Caco-2 (cell line): ENCODE results near the gene CXXC4. TPM values are rescaled to one million over a fixed set of nuclear protein-coding genes. Genes with fewer than 3 reads are reported as not detected.

Experiments
- BruUV-seq: library from RNA; stranded (reverse); fragments of 400-500 nt; replicated peaks from 2 replicates; lab custom pipeline; 2021; lab: Mats Ljungman, UMichigan
- CTCF ChIA-PET: fragments of 300-600 bp; sonication (Branson Sonifier 250); formaldehyde crosslinking; loops from one replicate; lab custom pipeline; 2022; ENCODE audit warnings: antibody characterized with exemption; lab: Charles Lee
- POLR2A ChIA-PET: fragments of 300-600 bp; sonication (Branson Sonifier 250); formaldehyde crosslinking; loops from one replicate; lab custom pipeline; 2022; ENCODE audit warnings: antibody characterized with exemption; lab: Charles Lee
- DNase-seq, 2 experiments: peaks; one replicate each; pipeline versions ENCODE4 v3.0.0 to v3.0.0-alpha.2; 2020 to 2022
- H3K27me3 ChIP-seq: replicated peaks from 2 replicates; pipeline ENCODE4 v1.6.0; 2011; ENCODE audit warnings: low read length; ENCODE audit not compliant: control insufficient read depth, insufficient read depth
- H3K36me3 ChIP-seq: 2 replicates; pipeline ENCODE4 v1.5.1; 2011; ENCODE audit warnings: low read length; ENCODE audit not compliant: control insufficient read depth, insufficient read depth
- H3K4me1 ChIP-seq: fragments of 250-450 bp; sonication (Bioruptor Pico); 2 replicates; pipeline ENCODE4 v1.5.1; 2020; ENCODE audit warnings: mild to moderate bottlenecking
- H3K4me3 ChIP-seq: 2 replicates; pipeline ENCODE4 v1.5.1; 2011; ENCODE audit warnings: low read depth, mild to moderate bottlenecking, control low read depth, low read length
- H3K9me3 ChIP-seq: fragments of 250-450 bp; sonication (Bioruptor Pico); 2 replicates; pipeline ENCODE4 v1.5.1; 2020; ENCODE audit warnings: mild to moderate bottlenecking, moderate library complexity
- H3K27ac Mint-ChIP-seq: one replicate; pipeline ENCODE4 v1.8.0; 2022; ENCODE audit warnings: mixed read lengths; ENCODE audit not compliant: unreplicated experiment
- H3K27me3 Mint-ChIP-seq: one replicate; pipeline ENCODE4 v1.8.0; 2022; ENCODE audit warnings: mixed read lengths; ENCODE audit not compliant: insufficient read depth, unreplicated experiment
- H3K36me3 Mint-ChIP-seq: one replicate; pipeline ENCODE4 v1.8.0; 2022; ENCODE audit warnings: mild to moderate bottlenecking, mixed read lengths; ENCODE audit not compliant: insufficient read depth, unreplicated experiment
- H3K4me1 Mint-ChIP-seq: one replicate; pipeline ENCODE4 v1.8.0; 2022; ENCODE audit warnings: low read depth, mixed read lengths; ENCODE audit not compliant: unreplicated experiment
- H3K4me3 Mint-ChIP-seq: one replicate; pipeline ENCODE4 v1.8.0; 2022; ENCODE audit warnings: mild to moderate bottlenecking, moderate library complexity, mixed read lengths; ENCODE audit not compliant: unreplicated experiment
- H3K9me3 Mint-ChIP-seq: one replicate; pipeline ENCODE4 v1.8.0; 2022; ENCODE audit warnings: mixed read lengths; ENCODE audit not compliant: unreplicated experiment
- CTCF ChIP-seq, 2 experiments: fragments of 200-600 bp in 1 of 2; IDR thresholded peaks; 1 replicate in 1 of 2; 2 replicates in 1 of 2; pipeline versions ENCODE4 v1.5.1 to v1.8.0; 2011 to 2022; ENCODE audit warnings: antibody characterized with exemption in 1 of 2, control low read depth in 1 of 2, inconsistent platforms in 1 of 2, low read depth in 1 of 2, low read length in 1 of 2, mild to moderate bottlenecking in 1 of 2, moderate library complexity in 1 of 2; ENCODE audit not compliant: insufficient read depth in 1 of 2, severe bottlenecking in 1 of 2, unreplicated experiment in 1 of 2
- intact Hi-C: fragments of 100-400 bp; cut with micrococcal nuclease; formaldehyde crosslinking; loops from one replicate; pipeline ENCODE4 v1.10.0; 2022; ENCODE audit not compliant: unreplicated experiment
- total RNA-seq: library from RNA; stranded (reverse); gene quantifications from 2 replicates; pipeline ENCODE4 v1.2.3, GENCODE V29; 2022

CXXC4 gene
- total RNA-seq, 1 experiment from 2014 or later: 2.9 TPM

DNA sequence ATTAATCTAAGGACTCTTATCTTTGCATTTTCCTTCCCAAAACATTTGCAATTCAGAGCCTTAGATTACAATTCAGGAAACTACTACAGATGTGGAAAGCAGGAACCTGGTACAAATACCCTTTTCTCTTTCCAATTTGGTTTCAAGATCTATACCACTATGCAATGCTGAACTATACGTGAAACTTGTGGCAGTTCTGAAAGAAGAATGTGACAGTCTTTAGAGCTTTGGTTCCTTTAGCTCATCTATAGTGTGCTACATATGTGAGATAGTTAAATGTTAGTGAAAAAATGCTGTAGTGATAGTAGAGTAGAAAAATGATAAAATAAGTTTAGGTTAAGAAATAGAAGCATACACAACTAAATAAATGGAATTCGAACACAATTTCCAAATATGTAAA lies 50.0 kb downstream of the CXXC4 start:
- Mint-ChIP-seq H3K27ac (no peak overlapping the region), H3K9me3 (no peaks in the 10 kb centered on the region), H3K27me3 (peaks cover 3% of the 10 kb centered on the region), H3K4me3 (no peak overlapping the region), H3K36me3 (no peaks in the 10 kb centered on the region), H3K4me1 (no peaks in the 10 kb centered on the region)
- no peak for DNase-seq
- ChIA-PET POLR2A (no interaction called here), CTCF (no interaction called here)
- BruUV-seq: no TSS peak
- Histone ChIP-seq H3K4me3 (no peak overlapping the region), H3K27me3 (no peaks in the 10 kb centered on the region), H3K4me1 (no peaks in the 10 kb centered on the region), H3K9me3 (no peaks in the 10 kb centered on the region), H3K36me3 (no peaks in the 10 kb centered on the region)
- intact Hi-C loops: no loop called here
- no peak for TF ChIP-seq CTCF (IDR thresholded peaks at IDR 0.05; ENCODE audit: insufficient read depth in 1 of 2, low read depth in 1 of 2, low read length in 1 of 2, severe bottlenecking in 1 of 2, unreplicated experiment in 1 of 2)

- ChIA-PET CTCF (no interaction called here), POLR2A (interaction anchor here (0.6 kb wide), 1 partner anchor 108 kb away, joined by 4 read pairs; no protein-coding TSS in a partner anchor)
- Mint-ChIP-seq H3K36me3 (no peaks in the 10 kb centered on the region), H3K27me3 (no peaks in the 10 kb centered on the region), H3K27ac (no peak overlapping the region), H3K4me1 (peaks cover 7% of the 10 kb centered on the region), H3K4me3 (no peak overlapping the region), H3K9me3 (no peaks in the 10 kb centered on the region)
- BruUV-seq: no TSS peak
- no peaks in the 10 kb centered on the region for H3K27me3 ChIP-seq
- TF ChIP-seq CTCF (IDR thresholded peaks at IDR 0.05; ENCODE audit: insufficient read depth in 1 of 2, low read depth in 1 of 2, low read length in 1 of 2, severe bottlenecking in 1 of 2, unreplicated experiment in 1 of 2): no peak
- DNase-seq: no peak
- no peaks in the 10 kb centered on the region for H3K4me1 ChIP-seq
- H3K36me3 ChIP-seq: no peaks in the 10 kb centered on the region
- H3K9me3 ChIP-seq: 0 out of 2 replicates have a peak, but pooled peaks cover 3% of the 10 kb centered on the region
- H3K4me3 ChIP-seq: no peak overlapping the region
- intact Hi-C loops: no loop called here
Observed at GRCh38 chr4:104436542-104436941, 58.2 kb downstream of the CXXC4 start.

- Histone ChIP-seq H3K9me3 (no peaks in the 10 kb centered on the region), H3K4me3 (no peak overlapping the region), H3K36me3 (no peaks in the 10 kb centered on the region), H3K4me1 (no peaks in the 10 kb centered on the region), H3K27me3 (no peaks in the 10 kb centered on the region)
- ChIA-PET CTCF (no interaction called here), POLR2A (interaction anchor here (0.6 kb wide), 1 partner anchor 457 kb away, joined by 3 read pairs; no protein-coding TSS in a partner anchor)
- intact Hi-C loops: no loop called here
- no peak overlapping the region for H3K27ac Mint-ChIP-seq
- no TSS peak for BruUV-seq
- peaks cover 3% of the 10 kb centered on the region for H3K4me1 Mint-ChIP-seq
- DNase-seq: no peak
- no peaks in the 10 kb centered on the region for H3K27me3 Mint-ChIP-seq
- H3K36me3 Mint-ChIP-seq: no peaks in the 10 kb centered on the region
- TF ChIP-seq CTCF (IDR thresholded peaks at IDR 0.05; ENCODE audit: insufficient read depth in 1 of 2, low read depth in 1 of 2, low read length in 1 of 2, severe bottlenecking in 1 of 2, unreplicated experiment in 1 of 2): no peak
- no peak overlapping the region for H3K4me3 Mint-ChIP-seq
- H3K9me3 Mint-ChIP-seq: no peaks in the 10 kb centered on the region
Observed at GRCh38 chr4:104429150-104429741, 65.4 kb downstream of the CXXC4 start.
